ENCODE data around the gene FLNB.

The FLNB gene

GRCh38 chr3:58180099-58180880 lies 172.1 kb downstream of the FLNB start:
- no peak for DNase-seq (ENCODE audit: low read depth)
- no peak overlapping the region for H3K4me3 ChIP-seq (ENCODE audit: low read depth, low read length)
- TF ChIP-seq CTCF (IDR thresholded peaks at IDR 0.05; ENCODE audit: insufficient read depth, low read depth, low read length, missing control alignments), result no peak

DNA sequence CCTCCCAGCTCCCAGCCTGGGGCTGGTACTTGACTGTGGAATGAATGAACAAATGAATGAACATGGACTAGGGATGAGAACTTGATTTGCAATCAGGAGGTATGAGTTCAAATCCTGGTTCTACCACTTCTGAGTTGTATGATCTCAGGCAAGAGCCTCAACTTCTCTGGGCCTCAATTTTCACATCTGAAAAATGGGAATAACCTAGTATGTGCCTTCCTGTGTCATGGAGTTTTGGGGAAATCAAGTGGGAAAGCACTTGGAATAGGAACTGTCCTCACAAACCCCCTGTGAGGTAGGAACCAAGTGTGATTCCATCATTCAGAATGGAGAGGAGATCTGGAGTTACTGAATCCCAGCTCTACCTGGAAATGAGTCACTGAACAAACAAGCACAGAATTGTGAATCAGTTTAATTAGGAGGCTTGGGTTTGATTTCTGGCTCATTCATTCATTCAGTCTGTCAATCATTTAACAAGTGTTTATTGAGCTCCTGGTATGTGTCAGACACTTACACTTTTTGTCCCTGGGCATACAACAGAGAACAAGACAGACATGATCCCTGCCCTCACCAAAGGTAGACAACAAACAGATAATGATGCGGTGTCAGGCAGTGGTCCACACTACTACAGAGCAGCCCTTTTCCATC lies 172.8 kb downstream of the FLNB start:
- no peak for DNase-seq (ENCODE audit: low read depth)
- no peak overlapping the region for H3K4me3 ChIP-seq (ENCODE audit: low read depth, low read length)
- TF ChIP-seq CTCF (IDR thresholded peaks at IDR 0.05; ENCODE audit: insufficient read depth, low read depth, low read length, missing control alignments), result no peak

DNA sequence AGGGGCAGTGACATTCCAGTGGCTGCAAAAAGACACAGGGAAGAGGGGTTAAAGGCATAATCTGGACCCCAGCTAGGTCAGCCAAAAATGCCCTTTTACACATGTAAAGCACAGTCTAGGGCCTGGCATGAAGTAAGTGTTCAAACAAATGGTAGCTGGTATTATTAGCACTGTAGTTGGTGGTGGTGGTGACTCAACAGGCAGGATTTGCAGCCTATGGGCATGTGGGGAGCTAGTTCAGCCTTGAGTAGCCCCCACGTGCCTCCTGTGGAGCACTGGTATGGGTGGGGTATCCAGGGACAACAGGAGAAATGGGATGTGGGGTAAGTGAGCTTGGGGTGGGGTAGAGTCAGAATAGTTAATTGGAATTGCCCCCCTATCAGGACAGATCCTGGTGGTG lies 175.0 kb downstream of the FLNB start:
- TF ChIP-seq CTCF (IDR thresholded peaks at IDR 0.05; ENCODE audit: insufficient read depth, low read depth, low read length, missing control alignments), result no peak
- no peak for DNase-seq (ENCODE audit: low read depth)

GRCh38 chr3:58183891-58184290 lies 175.7 kb downstream of the FLNB start:
- no peak for DNase-seq (ENCODE audit: low read depth)
- no peak for TF ChIP-seq CTCF (IDR thresholded peaks at IDR 0.05; ENCODE audit: insufficient read depth, low read depth, low read length, missing control alignments)
- H3K4me3 ChIP-seq (ENCODE audit: low read depth, low read length), result no peak overlapping the region

More for the DNA sequence above, 175.0 kb downstream of the FLNB start:
- no peak overlapping the region for H3K4me3 ChIP-seq (ENCODE audit: low read depth, low read length)

GRCh38 chr3:58184309-58184981 lies 176.2 kb downstream of the FLNB start:
- TF ChIP-seq CTCF (IDR thresholded peaks at IDR 0.05; ENCODE audit: insufficient read depth, low read depth, low read length, missing control alignments), result no peak
- no peak overlapping the region for H3K4me3 ChIP-seq (ENCODE audit: low read depth, low read length)
- no peak for DNase-seq (ENCODE audit: low read depth)

DNA sequence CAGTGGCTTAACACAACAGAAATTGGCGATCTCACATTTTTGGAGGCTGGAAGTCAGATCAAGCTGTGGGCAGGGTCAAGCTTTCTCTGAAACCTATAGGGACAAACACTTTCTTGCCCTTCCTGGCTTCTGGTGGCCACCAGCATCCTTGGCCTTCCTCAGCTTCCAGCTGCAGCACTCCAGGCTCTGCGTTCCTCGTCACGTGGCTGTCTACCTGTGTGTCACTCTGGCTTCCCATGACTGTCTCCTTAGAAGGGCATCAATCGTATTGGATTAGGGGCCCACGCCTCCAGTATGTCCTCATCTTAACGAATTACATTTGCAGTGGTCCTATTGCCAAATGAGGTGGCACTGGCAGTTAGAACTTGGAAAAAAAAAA lies 176.7 kb downstream of the FLNB start:
- TF ChIP-seq CTCF (IDR thresholded peaks at IDR 0.05; ENCODE audit: insufficient read depth, low read depth, low read length, missing control alignments), result no peak
- no peak for DNase-seq (ENCODE audit: low read depth)
- H3K4me3 ChIP-seq (ENCODE audit: low read depth, low read length), result no peak overlapping the region
